Sigmoid colon (tissue), 7 donors: ENCODE measurements around the gene KIF6. TPM values are rescaled to one million over a fixed set of nuclear protein-coding genes. Genes with fewer than 3 reads are reported as not detected.

Source experiments
- DNase-seq: peaks from one replicate; pipeline ENCODE4 v3.0.0-alpha.2; 2019
- H3K27ac ChIP-seq, 4 donors: fragments of 200-600 bp; sonication (generic); one replicate each; pipeline ENCODE4 v1.5.1; 2016 to 2019; ENCODE audit warnings: mild to moderate bottlenecking in 1 of 4
- H3K27me3 ChIP-seq, 3 donors: fragments of 200-600 bp; sonication (generic); one replicate each; pipeline ENCODE4 v1.5.1; 2019; ENCODE audit warnings: mild to moderate bottlenecking in 1 of 3
- H3K36me3 ChIP-seq, 4 donors: fragments of 200-600 bp; sonication (generic); one replicate each; pipeline ENCODE4 v1.5.1; 2016 to 2019
- H3K4me1 ChIP-seq, 4 donors: fragments of 200-600 bp; sonication (generic); one replicate each; pipeline ENCODE4 v1.5.1; 2017 to 2019
- H3K4me3 ChIP-seq, 4 donors: fragments of 200-600 bp; sonication (generic); one replicate each; pipeline ENCODE4 v1.5.1; 2017 to 2019; ENCODE audit warnings: mild to moderate bottlenecking in 2 of 4, moderate library complexity in 1 of 4
- H3K9me3 ChIP-seq, 4 donors: fragments of 200-600 bp in 3 of 4; sonication (generic) in 3 of 4; one replicate each; pipeline versions ENCODE4 v1.5.1 to v1.6.1; 2013 to 2019
- EP300 ChIP-seq, 4 donors: sonication (generic); formaldehyde crosslinking; IDR thresholded peaks; one replicate each; pipeline ENCODE4 v1.6.1; 2017; ENCODE audit warnings: antibody characterized with exemption in 4 of 4
- POLR2A ChIP-seq, 2 donors: fragments of 450-650 bp; IDR thresholded peaks; one replicate each; pipeline ENCODE4 v1.6.1; 2016; ENCODE audit warnings: antibody characterized with exemption in 2 of 2, mild to moderate bottlenecking in 2 of 2, moderate library complexity in 2 of 2
- POLR2AphosphoS5 ChIP-seq, 4 donors: sonication (generic); formaldehyde crosslinking; IDR thresholded peaks; one replicate each; pipeline ENCODE4 v1.6.1; 2017; ENCODE audit warnings: antibody characterized with exemption in 4 of 4
- WGBS, 2 donors: extraction: QIAGEN DNeasy Blood & Tissue Kit; methylation state at CpG; one replicate each; pipeline ENCODE4 v1.1.7; 2013; 5-methylcytosine and 5-hydroxymethylcytosine counted together
- intact Hi-C: fragments of 100-400 bp; cut with DNase I; formaldehyde crosslinking; loops from one replicate; pipeline ENCODE4 v1.15.1; 2023
- polyA plus RNA-seq, 3 donors: library from polyadenylated mRNA; stranded (reverse); fragments of 200-250 nt; gene quantifications; one replicate each; pipeline ENCODE4 v1.2.3, GENCODE V29; 2013
- total RNA-seq, 4 donors: library from RNA; depleted of rRNA; stranded (reverse); fragments of >200 nt; gene quantifications; one replicate each; pipeline ENCODE4 v1.1.0, GENCODE V29; 2016
- TF ChIP-seq, protein P1 (sequence below), 4 experiments: fragments of 450-650 bp in 3 of 4; fragments of 200-600 bp in 1 of 4; IDR thresholded peaks; one replicate each; pipeline ENCODE4 v1.5.1; 2016 to 2019; ENCODE audit warnings: antibody characterized with exemption in 4 of 4, mild to moderate bottlenecking in 3 of 4, moderate library complexity in 2 of 4
- donor health status: healthy with polysubstance abuse.
- donor health status: Bipolar disorder and iron deficiency.
- donor health status: healthy.

The KIF6 gene
- total and polyA plus RNA-seq, 7 donors = under 0.01 to 0.99 (median 0.36) TPM; not detected in 2

DNA sequence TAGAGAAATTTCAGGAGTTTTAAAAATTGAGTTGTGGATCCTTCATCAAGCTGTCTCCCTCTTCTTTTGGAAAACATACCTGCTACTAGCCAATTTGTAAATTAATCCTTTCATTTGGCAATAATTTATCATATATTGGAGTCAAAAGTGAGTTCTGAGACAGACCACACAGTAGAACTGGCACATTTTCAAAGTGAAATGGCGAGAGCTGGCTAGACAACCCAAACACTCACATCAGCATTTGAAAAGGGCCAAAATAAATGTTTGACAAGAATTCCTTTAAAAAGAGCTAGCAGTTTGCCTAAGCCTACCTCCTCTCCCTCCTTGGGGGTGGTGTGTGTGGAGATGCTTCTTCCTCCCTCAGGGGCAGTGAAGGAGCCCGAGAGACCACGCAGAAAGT, 354.8 kb downstream of the KIF6 start:
- WGBS, 2 donors = 83 to 86% methylated on average over 3 of the region's 3 CpGs
- H3K4me3 ChIP-seq = no peak overlapping the region
- DNase-seq = no peak
- intact Hi-C loops = no loop called here
- no peaks in the 10 kb centered on the region for H3K9me3 ChIP-seq
- no peaks in the 10 kb centered on the region for H3K27me3 ChIP-seq
- no peaks in the 10 kb centered on the region for H3K36me3 ChIP-seq
- TF ChIP-seq, protein P1, sequence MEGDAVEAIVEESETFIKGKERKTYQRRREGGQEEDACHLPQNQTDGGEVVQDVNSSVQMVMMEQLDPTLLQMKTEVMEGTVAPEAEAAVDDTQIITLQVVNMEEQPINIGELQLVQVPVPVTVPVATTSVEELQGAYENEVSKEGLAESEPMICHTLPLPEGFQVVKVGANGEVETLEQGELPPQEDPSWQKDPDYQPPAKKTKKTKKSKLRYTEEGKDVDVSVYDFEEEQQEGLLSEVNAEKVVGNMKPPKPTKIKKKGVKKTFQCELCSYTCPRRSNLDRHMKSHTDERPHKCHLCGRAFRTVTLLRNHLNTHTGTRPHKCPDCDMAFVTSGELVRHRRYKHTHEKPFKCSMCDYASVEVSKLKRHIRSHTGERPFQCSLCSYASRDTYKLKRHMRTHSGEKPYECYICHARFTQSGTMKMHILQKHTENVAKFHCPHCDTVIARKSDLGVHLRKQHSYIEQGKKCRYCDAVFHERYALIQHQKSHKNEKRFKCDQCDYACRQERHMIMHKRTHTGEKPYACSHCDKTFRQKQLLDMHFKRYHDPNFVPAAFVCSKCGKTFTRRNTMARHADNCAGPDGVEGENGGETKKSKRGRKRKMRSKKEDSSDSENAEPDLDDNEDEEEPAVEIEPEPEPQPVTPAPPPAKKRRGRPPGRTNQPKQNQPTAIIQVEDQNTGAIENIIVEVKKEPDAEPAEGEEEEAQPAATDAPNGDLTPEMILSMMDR (IDR thresholded peaks at IDR 0.05) = no peak
- TF ChIP-seq POLR2A (IDR thresholded peaks at IDR 0.05) = no peak
- no peak for TF ChIP-seq POLR2AphosphoS5 (IDR thresholded peaks at IDR 0.05)
- no peak for TF ChIP-seq EP300 (IDR thresholded peaks at IDR 0.05)
- no peak overlapping the region for H3K27ac ChIP-seq
- H3K4me1 ChIP-seq = no peaks in the 10 kb centered on the region

DNA sequence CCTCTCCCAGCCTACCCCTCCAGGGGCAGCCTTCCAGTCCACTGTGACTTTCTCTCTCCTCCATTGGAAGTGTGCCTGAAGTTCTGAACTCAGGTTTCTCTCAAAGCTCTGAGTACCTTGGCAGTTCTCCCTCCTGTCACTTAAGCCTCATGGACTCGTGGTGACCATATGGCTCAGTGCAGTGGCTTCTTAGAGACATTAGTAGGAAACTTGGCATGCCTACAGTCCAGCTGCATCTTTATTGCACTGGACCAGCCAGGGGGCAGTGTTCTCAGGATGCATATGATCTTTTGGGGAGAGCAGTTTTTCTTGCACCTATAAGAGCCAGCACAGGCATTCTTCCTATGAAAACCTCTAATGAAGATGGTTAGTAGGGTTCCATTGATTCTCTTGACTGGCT, 355.2 kb downstream of the KIF6 start:
- no peak for TF ChIP-seq POLR2AphosphoS5 (IDR thresholded peaks at IDR 0.05)
- Histone ChIP-seq H3K36me3 (no peaks in the 10 kb centered on the region), H3K27ac (no peak overlapping the region), H3K27me3 (no peaks in the 10 kb centered on the region), H3K9me3 (no peaks in the 10 kb centered on the region), H3K4me1 (no peaks in the 10 kb centered on the region), H3K4me3 (no peak overlapping the region)
- no peak for DNase-seq
- 44 to 63% methylated on average over 1 of the region's 1 CpG for WGBS, 2 donors
- intact Hi-C loops = no loop called here

DNA sequence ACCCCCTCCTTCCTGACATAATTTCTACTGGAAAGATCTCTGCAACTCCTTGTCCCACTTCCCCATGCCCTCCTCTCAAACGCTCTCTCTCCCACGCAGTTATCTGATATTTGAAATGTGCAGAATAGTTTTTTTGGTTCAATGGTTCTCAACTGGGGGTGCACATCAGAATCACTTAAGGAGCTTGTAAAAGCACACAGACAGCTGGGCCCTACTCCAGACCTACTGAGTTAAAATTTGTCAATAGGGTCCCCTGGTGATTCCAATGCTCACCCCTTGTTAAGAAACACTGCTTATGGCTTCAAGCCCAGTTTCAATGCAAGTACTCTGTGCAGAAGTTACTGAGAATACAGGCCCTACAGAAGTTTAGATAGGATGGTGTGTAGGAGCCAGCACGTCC, 357.5 kb downstream of the KIF6 start:
- DNase-seq = no peak
- Histone ChIP-seq H3K4me3 (no peak overlapping the region), H3K27ac (no peak overlapping the region), H3K4me1 (no peaks in the 10 kb centered on the region), H3K36me3 (no peaks in the 10 kb centered on the region), H3K27me3 (no peaks in the 10 kb centered on the region), H3K9me3 (no peaks in the 10 kb centered on the region)
- no peak for TF ChIP-seq POLR2AphosphoS5 (IDR thresholded peaks at IDR 0.05)
- TF ChIP-seq, protein P1 (IDR thresholded peaks at IDR 0.05) = no peak
- no peak for TF ChIP-seq POLR2A (IDR thresholded peaks at IDR 0.05)
- TF ChIP-seq EP300 (IDR thresholded peaks at IDR 0.05) = no peak
- 82 to 86% methylated on average over 3 of the region's 3 CpGs for WGBS, 2 donors
- intact Hi-C loops = no loop called here

DNA sequence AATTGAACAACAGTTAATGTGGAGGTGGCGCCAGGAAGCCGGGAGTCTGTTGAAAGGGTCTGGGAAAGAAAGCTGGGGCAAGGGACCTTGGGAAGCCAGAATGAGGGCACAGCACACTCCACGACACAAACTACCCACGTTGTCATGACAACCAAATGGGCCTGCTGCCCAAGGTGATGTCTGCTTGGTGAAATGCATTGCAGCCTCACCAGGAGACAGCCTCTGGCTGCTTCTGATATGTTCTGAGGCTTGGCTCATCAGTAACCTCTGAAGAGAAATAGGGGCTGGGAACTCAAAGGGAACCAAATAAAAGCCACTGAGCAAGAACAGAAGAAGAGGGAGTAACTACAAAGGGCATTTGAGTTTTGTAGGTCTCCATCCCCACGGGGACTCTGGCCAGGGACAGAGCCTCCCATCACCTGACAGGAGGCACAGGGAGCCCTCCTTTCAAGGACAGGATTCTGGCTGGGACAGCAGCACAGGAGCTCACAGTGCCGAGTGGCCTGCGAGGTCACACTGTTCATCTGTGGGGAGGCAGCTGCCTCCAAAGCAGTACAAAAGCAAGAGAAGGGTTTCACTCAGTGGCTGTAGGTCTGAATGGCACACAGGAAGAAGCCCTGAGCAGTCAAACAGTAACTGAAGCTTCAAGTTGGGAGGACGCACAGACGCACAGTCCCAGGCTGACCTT, 358.1 kb downstream of the KIF6 start:
- TF ChIP-seq POLR2AphosphoS5 (IDR thresholded peaks at IDR 0.05) (no peak), EP300 (IDR thresholded peaks at IDR 0.05) (no peak), POLR2A (IDR thresholded peaks at IDR 0.05) (no peak)
- TF ChIP-seq, protein P1 (IDR thresholded peaks at IDR 0.05) = no peak
- H3K36me3 ChIP-seq = no peaks in the 10 kb centered on the region
- H3K9me3 ChIP-seq = no peaks in the 10 kb centered on the region
- no peak for DNase-seq
- WGBS, 2 donors = 75 to 83% methylated on average over 9 of the region's 9 CpGs
- no peak overlapping the region for H3K27ac ChIP-seq
- intact Hi-C loops = no loop called here
- no peaks in the 10 kb centered on the region for H3K4me1 ChIP-seq
- H3K27me3 ChIP-seq = no peaks in the 10 kb centered on the region
- no peak overlapping the region for H3K4me3 ChIP-seq

DNA sequence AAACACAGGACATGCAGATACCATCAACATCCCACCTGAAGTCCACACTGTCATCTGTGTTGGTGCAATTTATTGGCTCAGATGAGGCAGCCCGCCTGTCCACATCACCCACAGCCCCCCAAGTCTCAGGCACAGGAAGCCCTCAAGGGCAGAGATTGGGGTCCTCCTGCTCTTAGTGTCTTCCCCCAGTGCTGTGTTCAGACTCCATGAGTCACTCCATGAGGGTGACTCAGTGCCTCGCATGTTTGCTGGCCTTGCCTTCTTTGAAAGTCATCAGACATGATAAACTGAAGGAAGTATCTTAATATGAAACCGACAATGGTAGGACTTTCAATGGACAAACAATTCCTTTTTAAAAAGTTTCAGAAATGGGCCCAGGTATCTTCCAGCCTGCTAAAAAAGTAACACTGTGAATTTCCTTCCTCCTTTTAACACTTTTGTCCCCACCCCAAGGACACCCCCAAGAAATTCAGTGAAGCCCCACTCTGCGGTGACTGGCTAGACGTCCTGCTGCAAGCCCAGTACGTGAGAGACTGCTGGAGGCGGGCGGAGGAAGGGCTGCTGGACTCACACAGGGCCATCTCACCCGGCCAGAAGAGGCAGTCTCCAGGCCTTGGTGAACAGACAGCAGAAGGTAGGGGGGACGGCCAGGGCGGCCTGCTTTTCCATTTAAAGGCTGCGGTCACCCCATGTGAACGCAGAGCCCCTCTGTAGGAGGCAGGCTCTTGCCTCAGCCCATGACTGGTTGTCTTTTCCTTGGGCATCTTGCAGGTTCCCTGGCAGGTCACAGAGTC, 359.7 kb downstream of the KIF6 start:
- intact Hi-C loops = no loop called here
- 90 to 92% methylated on average over 13 of the region's 13 CpGs for whole genome bisulfite sequencing, 2 donors
- Histone ChIP-seq H3K36me3 (no peaks in the 10 kb centered on the region), H3K27ac (no peak overlapping the region), H3K27me3 (no peaks in the 10 kb centered on the region), H3K4me3 (no peak overlapping the region), H3K9me3 (no peaks in the 10 kb centered on the region), H3K4me1 (no peaks in the 10 kb centered on the region)
- DNase-seq = no peak
- TF ChIP-seq POLR2AphosphoS5 (IDR thresholded peaks at IDR 0.05) (no peak), POLR2A (IDR thresholded peaks at IDR 0.05) (no peak), EP300 (IDR thresholded peaks at IDR 0.05) (no peak)
- TF ChIP-seq, protein P1 (IDR thresholded peaks at IDR 0.05) = no peak
